Choroid plexus epithelial cell (primary cell): Measurements from ENCODE around the gene MESP1.

Experiments used
- DNase-seq: peaks from one replicate; pipeline ENCODE4 v3.0.0-alpha.2; 2010; ENCODE audit warnings: low read depth
- H3K4me3 ChIP-seq: 2 replicates; pipeline ENCODE4 v1.5.1; 2011; ENCODE audit warnings: low read depth, mild to moderate bottlenecking, control low read depth, low read length, moderate library complexity
- TF ChIP-seq, protein P1 (sequence below): conservative IDR thresholded peaks from 2 replicates; pipeline ENCODE4 v1.5.1; 2011; ENCODE audit warnings: low read depth, mild to moderate bottlenecking, control low read depth, inconsistent platforms, low read length, moderate library complexity

Gene MESP1

DNA sequence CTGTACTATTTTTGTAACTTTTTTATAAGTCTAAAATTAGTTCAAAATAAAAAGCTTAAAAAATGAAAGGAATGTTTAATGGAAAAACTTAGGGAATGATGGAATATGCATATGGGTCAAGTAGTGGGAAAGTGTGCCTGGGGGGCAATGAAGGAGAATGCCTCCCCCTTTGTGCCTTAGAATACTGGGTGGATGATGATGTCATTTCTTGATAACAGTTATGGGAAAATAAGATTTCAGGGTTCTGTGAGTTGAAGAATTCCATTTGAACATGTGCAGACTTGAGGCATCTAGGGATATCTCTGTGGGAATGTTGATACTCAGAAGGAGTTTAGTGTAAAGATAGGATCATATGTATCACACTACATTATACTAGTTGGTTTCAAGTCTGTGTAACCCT, 46.6 kb downstream of the MESP1 start:
- H3K4me3 ChIP-seq, result no peak overlapping the region
- TF ChIP-seq, protein P1, sequence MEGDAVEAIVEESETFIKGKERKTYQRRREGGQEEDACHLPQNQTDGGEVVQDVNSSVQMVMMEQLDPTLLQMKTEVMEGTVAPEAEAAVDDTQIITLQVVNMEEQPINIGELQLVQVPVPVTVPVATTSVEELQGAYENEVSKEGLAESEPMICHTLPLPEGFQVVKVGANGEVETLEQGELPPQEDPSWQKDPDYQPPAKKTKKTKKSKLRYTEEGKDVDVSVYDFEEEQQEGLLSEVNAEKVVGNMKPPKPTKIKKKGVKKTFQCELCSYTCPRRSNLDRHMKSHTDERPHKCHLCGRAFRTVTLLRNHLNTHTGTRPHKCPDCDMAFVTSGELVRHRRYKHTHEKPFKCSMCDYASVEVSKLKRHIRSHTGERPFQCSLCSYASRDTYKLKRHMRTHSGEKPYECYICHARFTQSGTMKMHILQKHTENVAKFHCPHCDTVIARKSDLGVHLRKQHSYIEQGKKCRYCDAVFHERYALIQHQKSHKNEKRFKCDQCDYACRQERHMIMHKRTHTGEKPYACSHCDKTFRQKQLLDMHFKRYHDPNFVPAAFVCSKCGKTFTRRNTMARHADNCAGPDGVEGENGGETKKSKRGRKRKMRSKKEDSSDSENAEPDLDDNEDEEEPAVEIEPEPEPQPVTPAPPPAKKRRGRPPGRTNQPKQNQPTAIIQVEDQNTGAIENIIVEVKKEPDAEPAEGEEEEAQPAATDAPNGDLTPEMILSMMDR, result no peak
- DNase-seq, result no peak
